NT2/D1 (cell line): ENCODE measurements around the gene UTP4.
"Not testable (repeated sequence)": the region's sequence is repeated elsewhere in the genome, so short reads cannot be mapped to it uniquely, and the experiment has no call there.

ENCODE experiments used
- DNase-seq: peaks from one replicate; pipeline ENCODE4 v3.0.0-alpha.2; 2011; ENCODE audit warnings: low read depth, low spot score
- H3K27me3 ChIP-seq: 2 replicates; pipeline ENCODE4 v1.6.0; 2011; ENCODE audit warnings: mild to moderate bottlenecking; ENCODE audit not compliant: insufficient read length, insufficient read depth
- H3K36me3 ChIP-seq: 2 replicates; pipeline ENCODE4 v1.6.1; 2011; ENCODE audit warnings: mild to moderate bottlenecking, low read length, mixed read lengths; ENCODE audit not compliant: insufficient read depth, insufficient read length
- H3K4me1 ChIP-seq: 2 replicates; pipeline ENCODE4 v1.5.1; 2011; ENCODE audit not compliant: insufficient read depth, insufficient read length
- H3K4me3 ChIP-seq: 2 replicates; pipeline ENCODE4 v1.5.1; 2011; ENCODE audit warnings: low read depth; ENCODE audit not compliant: insufficient read length
- H3K9ac ChIP-seq: 2 replicates; pipeline ENCODE4 v1.6.0; 2011; ENCODE audit warnings: low read depth; ENCODE audit not compliant: insufficient read length
- H3K9me3 ChIP-seq: 2 replicates; pipeline ENCODE4 v1.5.1; 2011; ENCODE audit warnings: mild to moderate bottlenecking, low read length; ENCODE audit not compliant: insufficient read depth
- SUZ12 ChIP-seq: IDR thresholded peaks from 2 replicates; pipeline ENCODE4 v1.6.1; 2011; ENCODE audit not compliant: insufficient read length, insufficient read depth; ENCODE audit errors: extremely low read depth
- YY1 ChIP-seq: IDR thresholded peaks from 2 replicates; pipeline ENCODE4 v1.6.1; 2011; ENCODE audit not compliant: insufficient read length, insufficient read depth
- ZNF274 ChIP-seq: IDR thresholded peaks from 2 replicates; pipeline ENCODE4 v1.6.1; 2011; ENCODE audit warnings: mild to moderate bottlenecking, low read depth, low read length

Gene UTP4

DNA sequence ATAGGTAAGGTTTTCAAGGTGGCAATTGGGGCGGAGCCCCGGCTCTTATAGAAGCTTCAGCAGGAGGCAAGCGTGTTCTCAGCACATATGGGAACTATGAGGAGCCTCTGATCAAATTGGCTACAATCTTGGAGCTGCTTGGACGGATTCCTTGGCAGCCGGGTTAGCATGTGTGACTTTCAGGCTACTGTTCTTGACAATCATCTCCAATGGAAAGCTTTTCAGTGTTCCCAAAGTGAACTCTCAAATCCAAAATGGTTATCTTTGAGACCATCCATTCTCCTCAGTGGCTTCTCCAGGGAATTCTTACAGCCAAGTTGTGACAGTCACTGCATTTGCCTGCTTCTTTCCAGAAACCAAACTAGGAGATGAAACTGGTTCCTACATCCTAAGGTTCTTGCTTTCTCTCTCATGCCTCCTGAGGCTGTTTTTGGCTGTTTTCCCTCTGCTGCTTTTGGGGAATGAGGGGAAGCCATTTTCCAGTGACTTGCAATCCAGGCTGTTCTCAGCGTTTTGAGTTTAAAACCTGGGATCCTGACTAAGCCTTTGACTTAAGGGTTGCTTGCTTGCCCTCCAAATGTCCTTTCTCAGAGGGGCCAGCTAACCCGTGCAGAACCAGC, 16.1 kb upstream of the UTP4 start:
- Histone ChIP-seq H3K4me1 (peaks cover 6% of the 10 kb centered on the region), H3K4me3 (no peak overlapping the region), H3K9ac (no peak overlapping the region), H3K27me3 (no peaks in the 10 kb centered on the region), H3K9me3 (peaks cover 18% of the 10 kb centered on the region; the same call in 1 of the 2 replicates), H3K36me3 (peaks cover 99% of the 10 kb centered on the region)
- TF ChIP-seq ZNF274 (no peak), SUZ12 (no peak)
- no peak for DNase-seq

DNA sequence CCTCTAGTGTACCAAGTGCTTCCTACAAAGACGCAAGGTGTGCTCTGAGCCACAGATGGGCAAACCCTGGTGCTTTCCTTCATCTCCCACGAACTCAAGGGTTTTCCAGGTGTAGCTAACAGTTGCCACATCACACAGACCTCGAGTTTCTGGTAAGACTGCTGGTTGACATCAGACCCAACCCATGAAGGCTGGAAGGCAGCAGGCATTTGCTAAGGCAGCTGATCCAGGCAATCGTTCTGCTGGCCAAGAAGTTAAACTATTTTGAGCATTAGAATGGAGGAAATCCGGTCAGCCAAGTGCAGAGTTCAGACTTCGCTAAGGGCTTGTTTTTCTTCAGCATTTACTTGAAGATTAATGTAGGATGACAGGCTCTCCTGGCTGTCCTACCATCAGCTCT, 15.5 kb upstream of the UTP4 start:
- Histone ChIP-seq H3K9me3 (peaks cover 18% of the 10 kb centered on the region; the same call in 1 of the 2 replicates), H3K9ac (no peak overlapping the region), H3K36me3 (peaks cover 95% of the 10 kb centered on the region), H3K27me3 (no peaks in the 10 kb centered on the region), H3K4me1 (peaks cover 6% of the 10 kb centered on the region), H3K4me3 (no peak overlapping the region)
- no peak for TF ChIP-seq ZNF274
- DNase-seq = no peak

DNA sequence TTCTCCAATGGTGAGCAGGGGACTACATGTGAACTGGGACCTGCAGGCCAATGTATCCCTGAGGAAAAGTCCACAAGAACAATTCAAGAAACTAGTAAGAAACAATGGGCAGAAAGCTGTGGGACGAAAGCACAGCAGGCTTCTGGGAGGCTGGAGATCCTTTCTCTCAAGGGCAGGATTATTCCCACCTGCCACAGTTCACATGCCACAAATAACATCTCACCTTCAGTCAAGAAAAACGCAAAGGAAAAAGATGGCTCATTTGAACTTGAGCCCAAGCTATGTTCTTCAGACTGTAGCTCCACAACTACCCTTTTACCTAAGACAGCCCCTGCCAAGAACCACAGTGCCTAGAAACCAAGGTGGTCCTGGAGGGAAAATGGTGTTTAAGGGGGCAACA, 14.0 kb upstream of the UTP4 start:
- Histone ChIP-seq H3K9ac (no peak overlapping the region), H3K27me3 (no peaks in the 10 kb centered on the region), H3K4me3 (no peak overlapping the region), H3K9me3 (peaks cover 18% of the 10 kb centered on the region; the same call in 1 of the 2 replicates), H3K4me1 (peaks cover 2% of the 10 kb centered on the region), H3K36me3 (peaks cover 85% of the 10 kb centered on the region)
- no peak for DNase-seq
- TF ChIP-seq YY1 (no peak), SUZ12 (no peak), ZNF274 (no peak)

DNA sequence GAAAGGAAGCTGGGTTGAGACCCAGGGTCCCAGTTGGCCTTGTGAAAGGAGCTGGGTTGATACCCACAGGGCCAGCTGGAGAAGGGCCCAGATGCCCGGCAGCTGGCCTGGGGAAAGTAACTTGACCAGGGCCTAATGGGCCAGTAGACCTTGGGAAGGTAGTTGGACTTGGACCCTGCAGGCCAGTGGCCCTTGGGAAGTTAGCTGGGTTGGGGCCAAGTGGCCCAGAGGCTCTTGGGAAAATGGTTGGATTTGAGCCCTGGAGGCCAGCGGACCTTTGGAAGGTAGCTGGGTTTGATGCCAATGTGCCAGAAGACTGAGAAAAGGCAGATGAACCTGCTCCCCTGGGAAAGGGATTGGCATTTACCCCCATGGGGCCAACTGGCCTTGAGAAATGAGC, 13.5 kb upstream of the UTP4 start:
- TF ChIP-seq SUZ12 = no peak
- TF ChIP-seq YY1 = no peak
- TF ChIP-seq ZNF274 = no peak
- peaks cover 2% of the 10 kb centered on the region for H3K4me1 ChIP-seq
- no peak overlapping the region for H3K4me3 ChIP-seq
- H3K27me3 ChIP-seq = no peaks in the 10 kb centered on the region
- H3K36me3 ChIP-seq = peaks cover 82% of the 10 kb centered on the region
- H3K9me3 ChIP-seq = peaks cover 18% of the 10 kb centered on the region; the same call in 1 of the 2 replicates
- no peak overlapping the region for H3K9ac ChIP-seq
- DNase-seq = no peak

DNA sequence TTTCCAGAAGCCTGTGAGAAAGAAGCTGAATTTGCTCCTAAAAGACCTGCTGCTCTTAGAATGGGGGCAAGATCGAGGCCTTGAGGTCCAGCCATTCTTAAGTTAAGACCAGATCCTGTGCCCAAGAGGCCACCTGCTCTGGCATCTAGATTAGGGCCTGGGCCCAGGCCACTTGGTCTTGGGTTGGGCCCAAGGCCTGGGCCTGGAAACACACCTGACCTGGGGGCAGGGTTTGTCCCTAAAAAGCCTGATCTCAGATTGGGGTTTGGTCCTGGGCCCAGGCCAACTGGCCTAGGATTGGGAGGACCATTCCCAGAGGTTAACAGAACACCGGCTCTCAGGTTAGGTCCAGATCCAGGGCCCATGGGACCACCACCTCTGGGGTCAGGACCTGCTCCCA, 12.9 kb upstream of the UTP4 start:
- DNase-seq = no peak
- Histone ChIP-seq H3K27me3 (no peaks in the 10 kb centered on the region), H3K4me1 (peaks cover 2% of the 10 kb centered on the region), H3K4me3 (no peak overlapping the region), H3K9me3 (peaks cover 18% of the 10 kb centered on the region; the same call in 1 of the 2 replicates), H3K9ac (no peak overlapping the region), H3K36me3 (peaks cover 80% of the 10 kb centered on the region)
- TF ChIP-seq ZNF274 = no peak
- no peak for TF ChIP-seq YY1
- no peak for TF ChIP-seq SUZ12

DNA sequence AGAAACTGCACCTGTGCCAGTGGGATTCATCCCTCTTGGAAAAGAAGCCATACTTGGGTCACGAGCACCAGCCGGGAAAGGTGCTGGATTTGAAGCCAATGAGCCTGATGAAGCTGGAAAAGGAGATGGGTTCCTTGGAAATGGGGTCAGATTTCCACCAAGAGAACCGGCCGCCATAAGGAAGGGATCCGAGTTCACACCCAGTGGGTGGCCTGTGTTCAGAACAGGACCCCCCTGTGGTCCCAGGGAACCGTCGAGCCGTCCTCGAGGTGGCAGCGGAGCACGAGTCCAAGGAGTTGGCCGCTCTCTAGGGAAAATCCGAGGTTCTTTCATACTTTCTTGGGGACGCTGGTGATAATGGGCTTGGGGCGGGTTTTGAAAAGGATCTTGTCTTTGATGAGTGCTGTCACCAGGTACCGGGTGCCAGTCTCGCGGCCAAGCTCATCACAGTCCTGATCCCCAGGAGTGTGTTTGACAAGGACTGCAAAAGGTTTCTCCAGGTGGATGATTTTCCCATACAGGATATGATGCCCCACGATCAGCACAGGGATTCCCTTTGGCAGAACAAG, 12.3 kb upstream of the UTP4 start:
- peaks cover 18% of the 10 kb centered on the region; the same call in 1 of the 2 replicates for H3K9me3 ChIP-seq
- peaks cover 75% of the 10 kb centered on the region for H3K36me3 ChIP-seq
- H3K9ac ChIP-seq = no peak overlapping the region
- H3K27me3 ChIP-seq = no peaks in the 10 kb centered on the region
- no peak for TF ChIP-seq ZNF274
- no peak for TF ChIP-seq YY1
- no peak for TF ChIP-seq SUZ12
- H3K4me3 ChIP-seq = no peak overlapping the region
- no peak for DNase-seq
- H3K4me1 ChIP-seq = peaks cover 1% of the 10 kb centered on the region

DNA sequence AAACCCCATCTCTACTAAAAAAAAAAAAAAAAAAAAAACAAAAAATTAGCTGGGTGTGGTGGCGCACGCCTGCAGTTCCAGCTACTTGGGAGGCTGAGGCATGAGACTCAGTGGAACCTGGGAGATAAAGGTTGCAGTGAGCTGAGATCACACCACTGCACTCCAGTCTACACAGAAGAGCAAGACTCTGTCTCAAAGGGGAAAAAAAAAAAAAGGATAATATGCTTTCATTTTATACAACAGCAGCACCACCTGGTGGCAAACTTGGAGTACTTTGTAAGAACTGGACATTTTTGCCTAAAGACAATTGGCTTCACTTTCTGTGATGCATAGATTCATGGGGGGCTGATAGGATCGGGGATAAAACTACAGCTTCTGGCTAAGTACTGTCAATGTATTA, 8.5 kb upstream of the UTP4 start:
- Histone ChIP-seq H3K4me1 (no peaks in the 10 kb centered on the region), H3K27me3 (no peaks in the 10 kb centered on the region), H3K9ac (no peak overlapping the region), H3K4me3 (no peak overlapping the region), H3K36me3 (peaks cover 61% of the 10 kb centered on the region), H3K9me3 (peaks cover 3% of the 10 kb centered on the region; the same call in 1 of the 2 replicates)
- DNase-seq = no peak
- no peak for TF ChIP-seq ZNF274
- TF ChIP-seq SUZ12 = no peak
- no peak for TF ChIP-seq YY1

DNA sequence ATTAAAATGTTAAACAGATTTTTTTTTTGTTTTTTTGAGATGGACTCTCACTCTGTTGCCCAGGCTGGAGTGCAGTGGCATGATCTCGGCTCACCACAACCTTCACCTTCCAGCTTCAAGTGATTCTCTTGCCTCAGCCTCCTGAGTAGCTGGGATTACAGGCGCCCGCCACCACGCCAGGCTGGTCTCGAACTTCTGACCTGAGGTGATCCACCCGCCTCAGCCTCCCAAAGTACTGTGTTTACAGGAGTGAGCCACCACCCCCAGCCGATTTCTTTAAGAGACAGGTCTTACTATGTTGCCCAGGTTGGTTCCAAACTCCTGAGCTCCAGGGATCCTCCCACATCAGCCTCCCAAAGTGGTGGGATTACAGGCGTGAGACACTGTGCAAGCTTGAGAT, 8.0 kb upstream of the UTP4 start:
- not testable (repeated sequence) for H3K9me3 ChIP-seq, H3K9ac ChIP-seq, H3K4me3 ChIP-seq, DNase-seq, H3K4me1 ChIP-seq, H3K27me3 ChIP-seq
- peaks cover 57% of the 10 kb centered on the region for H3K36me3 ChIP-seq

DNA sequence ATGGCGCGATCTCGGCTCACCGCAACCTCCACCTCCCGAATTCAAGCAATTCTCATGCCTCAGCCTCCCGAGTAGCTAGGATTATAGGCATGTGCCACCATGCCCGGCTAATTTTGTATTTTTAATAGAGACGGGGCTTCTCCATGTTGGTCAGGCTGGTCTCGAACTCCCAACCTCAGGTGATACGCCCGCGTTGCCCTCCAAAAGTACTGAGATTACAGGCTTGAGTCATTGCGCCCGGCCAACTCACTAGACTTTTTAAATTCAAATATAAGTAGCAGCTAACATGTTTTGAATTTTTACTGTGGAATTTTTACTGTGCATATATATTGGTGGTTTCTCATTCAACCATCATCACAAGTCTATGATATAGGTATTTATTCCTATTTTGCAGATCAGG, 7.5 kb upstream of the UTP4 start:
- not testable (repeated sequence) for H3K9me3 ChIP-seq, DNase-seq, H3K4me1 ChIP-seq, H3K4me3 ChIP-seq, H3K9ac ChIP-seq, H3K27me3 ChIP-seq
- H3K36me3 ChIP-seq = peaks cover 52% of the 10 kb centered on the region
